Measurements from ENCODE around the gene DENND1B. TPM values are rescaled to one million over a fixed set of nuclear protein-coding genes. Genes with fewer than 3 reads are reported as not detected.

DENND1B gene
- total RNA-seq, 2 donors from 2014 or later, result 9.4 to 11.9 TPM

- no peaks in the 10 kb centered on the region for H3K9me3 ChIP-seq (ENCODE audit: control insufficient read depth, low read length)
- no peak overlapping the region for H3K27ac Mint-ChIP-seq
- H3K4me3 ChIP-seq (ENCODE audit: low read length), result no peak overlapping the region
- no peaks in the 10 kb centered on the region for H3K36me3 ChIP-seq (ENCODE audit: control insufficient read depth, insufficient read depth, low read length)
- no peak overlapping the region for H3K9ac ChIP-seq (ENCODE audit: extremely low read depth, low read length, poor library complexity, severe bottlenecking)
- H3K27ac ChIP-seq (ENCODE audit: low read depth, low read length), result no peak overlapping the region
- DNase-seq, result no peak
- no peak overlapping the region for H3K4me3 Mint-ChIP-seq
- peaks cover 9% of the 10 kb centered on the region for H3K4me1 ChIP-seq (ENCODE audit: control insufficient read depth, insufficient read depth, low read length)
- no peaks in the 10 kb centered on the region for H3K9me3 Mint-ChIP-seq
- WGBS, 2 experiments (ENCODE audit: insufficient coverage in 1 of 2, insufficient read length in 1 of 2), result 91 to 100% methylated on average over 1 of the region's 1 CpG
- H3K27me3 ChIP-seq (ENCODE audit: control insufficient read depth, insufficient read depth, low read length, poor library complexity, severe bottlenecking), result no peaks in the 10 kb centered on the region
- H3K27me3 Mint-ChIP-seq (ENCODE audit: insufficient read depth), result no peaks in the 10 kb centered on the region
- peaks cover 26% of the 10 kb centered on the region for H3K4me1 Mint-ChIP-seq
- H3K36me3 Mint-ChIP-seq (ENCODE audit: low read depth), result no peaks in the 10 kb centered on the region
- TF ChIP-seq, protein P1, sequence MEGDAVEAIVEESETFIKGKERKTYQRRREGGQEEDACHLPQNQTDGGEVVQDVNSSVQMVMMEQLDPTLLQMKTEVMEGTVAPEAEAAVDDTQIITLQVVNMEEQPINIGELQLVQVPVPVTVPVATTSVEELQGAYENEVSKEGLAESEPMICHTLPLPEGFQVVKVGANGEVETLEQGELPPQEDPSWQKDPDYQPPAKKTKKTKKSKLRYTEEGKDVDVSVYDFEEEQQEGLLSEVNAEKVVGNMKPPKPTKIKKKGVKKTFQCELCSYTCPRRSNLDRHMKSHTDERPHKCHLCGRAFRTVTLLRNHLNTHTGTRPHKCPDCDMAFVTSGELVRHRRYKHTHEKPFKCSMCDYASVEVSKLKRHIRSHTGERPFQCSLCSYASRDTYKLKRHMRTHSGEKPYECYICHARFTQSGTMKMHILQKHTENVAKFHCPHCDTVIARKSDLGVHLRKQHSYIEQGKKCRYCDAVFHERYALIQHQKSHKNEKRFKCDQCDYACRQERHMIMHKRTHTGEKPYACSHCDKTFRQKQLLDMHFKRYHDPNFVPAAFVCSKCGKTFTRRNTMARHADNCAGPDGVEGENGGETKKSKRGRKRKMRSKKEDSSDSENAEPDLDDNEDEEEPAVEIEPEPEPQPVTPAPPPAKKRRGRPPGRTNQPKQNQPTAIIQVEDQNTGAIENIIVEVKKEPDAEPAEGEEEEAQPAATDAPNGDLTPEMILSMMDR (conservative IDR thresholded peaks at IDR 0.05), result no peak
These were observed 37.4 kb downstream of the DENND1B start for GRCh38 chr1:197737916-197738315.

DNA sequence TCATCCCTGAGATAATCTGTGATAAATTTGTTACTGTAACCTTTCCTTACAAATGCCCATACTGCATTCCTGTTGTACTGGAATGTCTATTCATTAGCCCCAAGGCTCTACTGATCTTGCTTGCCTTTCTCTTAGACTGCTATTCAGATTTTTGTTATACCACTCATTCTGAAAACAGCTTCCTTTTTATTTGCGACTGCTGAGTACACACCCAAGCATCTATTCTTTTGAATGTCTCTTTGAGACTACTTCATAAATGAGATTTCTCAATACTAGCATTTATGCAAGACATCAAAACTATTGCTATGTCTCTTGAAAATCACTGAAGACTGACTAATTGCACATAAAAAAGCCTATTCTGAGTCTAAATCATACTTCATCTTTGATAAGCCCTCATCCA is 38.6 kb downstream of the DENND1B start:
- H3K36me3 ChIP-seq (ENCODE audit: control insufficient read depth, insufficient read depth, low read length), result no peaks in the 10 kb centered on the region
- H3K4me1 Mint-ChIP-seq, result peaks cover 30% of the 10 kb centered on the region
- H3K9ac ChIP-seq (ENCODE audit: extremely low read depth, low read length, poor library complexity, severe bottlenecking), result no peak overlapping the region
- no peaks in the 10 kb centered on the region for H3K36me3 Mint-ChIP-seq (ENCODE audit: low read depth)
- no peaks in the 10 kb centered on the region for H3K27me3 Mint-ChIP-seq (ENCODE audit: insufficient read depth)
- TF ChIP-seq, protein P1 (conservative IDR thresholded peaks at IDR 0.05), result no peak
- 96 to 100% methylated on average over 1 of the region's 1 CpG for WGBS, 2 experiments (ENCODE audit: insufficient coverage in 1 of 2, insufficient read length in 1 of 2)
- H3K27ac ChIP-seq (ENCODE audit: low read depth, low read length), result no peak overlapping the region
- H3K4me3 ChIP-seq (ENCODE audit: low read length), result no peak overlapping the region
- H3K4me1 ChIP-seq (ENCODE audit: control insufficient read depth, insufficient read depth, low read length), result peaks cover 9% of the 10 kb centered on the region
- H3K9me3 Mint-ChIP-seq, result no peaks in the 10 kb centered on the region
- H3K4me3 Mint-ChIP-seq, result no peak overlapping the region
- H3K9me3 ChIP-seq (ENCODE audit: control insufficient read depth, low read length), result no peaks in the 10 kb centered on the region
- no peak overlapping the region for H3K27ac Mint-ChIP-seq
- no peak for DNase-seq
- H3K27me3 ChIP-seq (ENCODE audit: control insufficient read depth, insufficient read depth, low read length, poor library complexity, severe bottlenecking), result no peaks in the 10 kb centered on the region

DNA sequence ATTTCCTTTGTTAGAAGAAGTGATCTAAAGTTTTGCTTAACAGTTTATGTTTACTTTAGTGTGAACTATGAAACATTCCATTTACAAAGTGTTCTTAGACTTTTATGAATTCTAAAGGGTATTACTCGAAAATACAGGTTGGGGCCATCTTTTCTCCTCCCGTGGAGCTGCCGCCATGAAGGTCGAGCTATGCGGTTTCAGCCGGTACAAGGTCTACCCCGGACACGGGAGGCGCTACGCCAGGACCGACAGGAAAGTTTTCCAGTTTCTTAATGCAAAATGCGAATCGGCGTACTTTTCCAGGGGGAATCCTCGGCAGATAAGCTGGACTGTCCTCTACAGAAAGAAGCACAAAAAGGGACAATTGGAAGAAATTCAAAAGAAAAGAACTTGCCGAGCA is 39.8 kb downstream of the DENND1B start:
- DNase-seq, result no peak
- H3K27ac Mint-ChIP-seq, result no peak overlapping the region

More for the DNA sequence above, 39.8 kb downstream of the DENND1B start:
- no peak overlapping the region for H3K27ac ChIP-seq (ENCODE audit: low read depth, low read length)
- H3K4me1 ChIP-seq (ENCODE audit: control insufficient read depth, insufficient read depth, low read length), result peaks cover 3% of the 10 kb centered on the region
- TF ChIP-seq, protein P1 (conservative IDR thresholded peaks at IDR 0.05), result no peak
- no peaks in the 10 kb centered on the region for H3K27me3 ChIP-seq (ENCODE audit: control insufficient read depth, insufficient read depth, low read length, poor library complexity, severe bottlenecking)
- Mint-ChIP-seq H3K27me3 (ENCODE audit: insufficient read depth) (no peaks in the 10 kb centered on the region), H3K4me3 (no peak overlapping the region), H3K36me3 (ENCODE audit: low read depth) (no peaks in the 10 kb centered on the region), H3K9me3 (no peaks in the 10 kb centered on the region), H3K4me1 (peaks cover 24% of the 10 kb centered on the region)
- H3K9ac ChIP-seq (ENCODE audit: extremely low read depth, low read length, poor library complexity, severe bottlenecking), result no peak overlapping the region
- 95 to 99% methylated on average over 15 to 16 of the region's 16 CpGs for WGBS, 2 experiments (ENCODE audit: insufficient coverage in 1 of 2, insufficient read length in 1 of 2)
- H3K4me3 ChIP-seq (ENCODE audit: low read length), result no peak overlapping the region
- H3K9me3 ChIP-seq (ENCODE audit: control insufficient read depth, low read length), result no peaks in the 10 kb centered on the region
- H3K36me3 ChIP-seq (ENCODE audit: control insufficient read depth, insufficient read depth, low read length), result no peaks in the 10 kb centered on the region

Data from endodermal cell (in vitro differentiated cells).